A673 (cell line): ENCODE data around the gene CUL4A. TPM values are rescaled to one million over a fixed set of nuclear protein-coding genes. Genes with fewer than 3 reads are reported as not detected.
"Not testable (repeated sequence)": the region's sequence is repeated elsewhere in the genome, so short reads cannot be mapped to it uniquely, and the experiment has no call there.

Experiments
- BruUV-seq: library from RNA; stranded (reverse); fragments of 400-500 nt; replicated peaks from 2 replicates; lab custom pipeline; 2021; lab: Mats Ljungman, UMichigan
- CTCF ChIA-PET: fragments of 300-600 bp; sonication (Branson Sonifier 250); formaldehyde crosslinking; loops from one replicate; lab custom pipeline; 2022; ENCODE audit warnings: antibody characterized with exemption; lab: Charles Lee
- POLR2A ChIA-PET: fragments of 300-600 bp; sonication (Branson Sonifier 250); formaldehyde crosslinking; loops from one replicate; lab custom pipeline; 2022; ENCODE audit warnings: antibody characterized with exemption; ENCODE audit not compliant: low non-redundant PET; lab: Charles Lee
- DNase-seq: peaks from one replicate; pipeline ENCODE4 v3.0.0-alpha.2; 2015; ENCODE audit warnings: low spot score
- H3K27ac ChIP-seq: fragments of 200-600 bp; sonication (generic); 2 replicates; pipeline ENCODE4 v1.5.1; 2016; ENCODE audit warnings: mixed run types, low read depth, mild to moderate bottlenecking, mixed read lengths, antibody characterized with exemption, low read length; ENCODE audit not compliant: poor library complexity, severe bottlenecking
- H3K27me3 ChIP-seq: fragments of 200-600 bp; sonication (generic); replicated peaks from 2 replicates; pipeline ENCODE4 v1.6.1; 2017; ENCODE audit warnings: mixed run types, low read depth, mild to moderate bottlenecking, mixed read lengths, antibody characterized with exemption, low read length; ENCODE audit not compliant: insufficient read depth, poor library complexity
- H3K36me3 ChIP-seq: fragments of 200-600 bp; sonication (generic); 2 replicates; pipeline ENCODE4 v1.6.1; 2016; ENCODE audit warnings: mixed run types, mild to moderate bottlenecking, mixed read lengths, antibody characterized with exemption, low read length; ENCODE audit not compliant: insufficient read depth, poor library complexity, severe bottlenecking
- H3K4me1 ChIP-seq: fragments of 200-600 bp; sonication (generic); 2 replicates; pipeline ENCODE4 v1.6.1; 2017; ENCODE audit warnings: mixed run types, mild to moderate bottlenecking, mixed read lengths, antibody characterized with exemption, low read length; ENCODE audit not compliant: insufficient read depth, poor library complexity, severe bottlenecking
- H3K4me3 ChIP-seq: fragments of 200-600 bp; sonication (generic); 2 replicates; pipeline ENCODE4 v1.5.1; 2016; ENCODE audit warnings: low read depth, mixed run types, mild to moderate bottlenecking, mixed read lengths, low read length; ENCODE audit not compliant: poor library complexity, severe bottlenecking
- H3K9me3 ChIP-seq: fragments of 200-600 bp; sonication (generic); 2 replicates; pipeline ENCODE4 v1.6.1; 2016; ENCODE audit warnings: mixed run types, low read depth, mild to moderate bottlenecking, mixed read lengths, antibody characterized with exemption, low read length; ENCODE audit not compliant: poor library complexity, severe bottlenecking
- EZH2 ChIP-seq: fragments of 200-600 bp; sonication (generic); IDR thresholded peaks from 2 replicates; pipeline ENCODE4 v1.6.1; 2017; ENCODE audit warnings: borderline replicate concordance, low read depth, mild to moderate bottlenecking, mixed read lengths, antibody characterized with exemption, low read length; ENCODE audit not compliant: poor library complexity, severe bottlenecking
- intact Hi-C: fragments of 100-400 bp; cut with micrococcal nuclease; formaldehyde crosslinking; loops from one replicate; pipeline ENCODE4 v1.10.0; 2022; ENCODE audit not compliant: unreplicated experiment
- total RNA-seq: library from RNA; stranded (reverse); gene quantifications from 2 replicates; pipeline ENCODE4 v1.2.3, GENCODE V29; 2021
- TF ChIP-seq, protein P1 (sequence below): fragments of 300-800, 200-600 bp; sonication (generic); conservative IDR thresholded peaks from 2 replicates; pipeline ENCODE4 v1.5.1; 2017; ENCODE audit warnings: low read depth, mild to moderate bottlenecking, antibody characterized with exemption, low read length, moderate library complexity, mixed read lengths

The CUL4A gene
- total RNA-seq, 1 experiment from 2014 or later: 87.5 TPM

DNA sequence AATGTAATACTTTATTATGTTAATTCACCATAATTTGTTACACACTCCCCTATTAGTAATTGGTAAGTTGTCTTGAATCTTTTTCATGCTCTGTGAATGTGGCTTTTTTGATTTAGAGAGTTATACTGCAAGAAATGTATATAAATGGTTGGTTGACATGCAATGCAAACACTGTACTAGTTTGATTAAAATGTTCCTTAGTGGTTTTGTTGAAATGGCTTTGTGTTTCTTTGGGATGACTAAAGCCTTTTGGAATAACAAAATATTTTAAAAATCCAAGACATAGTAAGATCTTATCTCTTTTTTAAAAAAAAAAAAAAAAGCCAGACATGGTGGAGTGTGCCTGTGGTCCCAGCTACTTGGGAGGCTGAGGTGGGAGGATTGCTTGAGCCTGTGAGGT lies 98.1 kb downstream of the CUL4A start:
- Histone ChIP-seq H3K27me3 (no peaks in the 10 kb centered on the region), H3K36me3 (peaks cover 10% of the 10 kb centered on the region), H3K27ac (no peak overlapping the region), H3K9me3 (no peaks in the 10 kb centered on the region), H3K4me1 (no peaks in the 10 kb centered on the region), H3K4me3 (no peak overlapping the region)
- intact Hi-C loops: no loop called here
- no TSS peak for BruUV-seq
- no peak for TF ChIP-seq EZH2
- TF ChIP-seq, protein P1, sequence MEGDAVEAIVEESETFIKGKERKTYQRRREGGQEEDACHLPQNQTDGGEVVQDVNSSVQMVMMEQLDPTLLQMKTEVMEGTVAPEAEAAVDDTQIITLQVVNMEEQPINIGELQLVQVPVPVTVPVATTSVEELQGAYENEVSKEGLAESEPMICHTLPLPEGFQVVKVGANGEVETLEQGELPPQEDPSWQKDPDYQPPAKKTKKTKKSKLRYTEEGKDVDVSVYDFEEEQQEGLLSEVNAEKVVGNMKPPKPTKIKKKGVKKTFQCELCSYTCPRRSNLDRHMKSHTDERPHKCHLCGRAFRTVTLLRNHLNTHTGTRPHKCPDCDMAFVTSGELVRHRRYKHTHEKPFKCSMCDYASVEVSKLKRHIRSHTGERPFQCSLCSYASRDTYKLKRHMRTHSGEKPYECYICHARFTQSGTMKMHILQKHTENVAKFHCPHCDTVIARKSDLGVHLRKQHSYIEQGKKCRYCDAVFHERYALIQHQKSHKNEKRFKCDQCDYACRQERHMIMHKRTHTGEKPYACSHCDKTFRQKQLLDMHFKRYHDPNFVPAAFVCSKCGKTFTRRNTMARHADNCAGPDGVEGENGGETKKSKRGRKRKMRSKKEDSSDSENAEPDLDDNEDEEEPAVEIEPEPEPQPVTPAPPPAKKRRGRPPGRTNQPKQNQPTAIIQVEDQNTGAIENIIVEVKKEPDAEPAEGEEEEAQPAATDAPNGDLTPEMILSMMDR: no peak
- ChIA-PET CTCF (no interaction called here), POLR2A (no interaction called here)
- DNase-seq: no peak

DNA sequence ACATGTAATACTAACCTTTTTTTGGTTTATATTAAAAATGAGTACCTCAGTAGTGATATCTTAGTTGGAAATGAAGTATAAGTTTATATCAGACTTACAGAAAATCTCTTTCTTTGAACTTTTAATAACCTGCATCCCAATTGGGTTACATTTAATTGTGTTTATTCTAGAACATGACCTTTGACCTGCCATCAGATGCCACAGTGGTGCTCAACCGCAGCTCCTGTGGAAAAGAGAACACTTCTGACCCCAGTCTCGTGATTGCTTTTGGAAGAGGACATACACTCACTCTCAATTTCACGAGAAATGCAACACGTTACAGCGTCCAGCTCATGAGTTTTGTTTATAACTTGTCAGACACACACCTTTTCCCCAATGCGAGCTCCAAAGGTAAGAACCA lies 100.1 kb downstream of the CUL4A start:
- Histone ChIP-seq H3K27ac (no peak overlapping the region), H3K36me3 (peaks cover 10% of the 10 kb centered on the region), H3K27me3 (no peaks in the 10 kb centered on the region), H3K4me1 (no peaks in the 10 kb centered on the region), H3K4me3 (no peak overlapping the region), H3K9me3 (no peaks in the 10 kb centered on the region)
- ChIA-PET POLR2A (no interaction called here), CTCF (no interaction called here)
- intact Hi-C loops: no loop called here
- no peak for TF ChIP-seq EZH2
- TF ChIP-seq, protein P1: no peak
- BruUV-seq: no TSS peak
- DNase-seq: no peak

DNA sequence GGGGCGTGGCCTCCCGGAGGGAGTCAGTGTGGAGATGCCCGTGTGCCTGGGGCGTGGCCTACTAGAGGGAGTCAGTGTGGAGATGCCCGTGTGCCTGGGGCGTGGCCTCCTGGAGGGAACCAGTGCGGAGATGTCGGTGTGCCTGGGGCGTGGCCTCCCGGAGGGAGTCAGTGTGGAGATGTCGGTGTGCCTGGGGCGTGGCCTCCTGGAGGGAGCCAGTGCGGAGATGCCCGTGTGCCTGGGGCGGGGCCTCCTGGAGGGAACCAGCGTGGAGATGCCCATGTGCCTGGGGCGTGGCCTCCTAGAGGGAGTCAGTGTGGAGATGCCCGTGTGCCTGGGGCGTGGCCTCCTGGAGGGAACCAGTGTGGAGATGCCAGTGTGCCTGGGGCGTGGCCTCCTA lies 104.7 kb downstream of the CUL4A start:
- CTCF ChIA-PET, H3K36me3 ChIP-seq, DNase-seq, H3K4me1 ChIP-seq, intact Hi-C loops, H3K27me3 ChIP-seq, H3K27ac ChIP-seq, H3K4me3 ChIP-seq, BruUV-seq, POLR2A ChIA-PET, H3K9me3 ChIP-seq: not testable (repeated sequence)

DNA sequence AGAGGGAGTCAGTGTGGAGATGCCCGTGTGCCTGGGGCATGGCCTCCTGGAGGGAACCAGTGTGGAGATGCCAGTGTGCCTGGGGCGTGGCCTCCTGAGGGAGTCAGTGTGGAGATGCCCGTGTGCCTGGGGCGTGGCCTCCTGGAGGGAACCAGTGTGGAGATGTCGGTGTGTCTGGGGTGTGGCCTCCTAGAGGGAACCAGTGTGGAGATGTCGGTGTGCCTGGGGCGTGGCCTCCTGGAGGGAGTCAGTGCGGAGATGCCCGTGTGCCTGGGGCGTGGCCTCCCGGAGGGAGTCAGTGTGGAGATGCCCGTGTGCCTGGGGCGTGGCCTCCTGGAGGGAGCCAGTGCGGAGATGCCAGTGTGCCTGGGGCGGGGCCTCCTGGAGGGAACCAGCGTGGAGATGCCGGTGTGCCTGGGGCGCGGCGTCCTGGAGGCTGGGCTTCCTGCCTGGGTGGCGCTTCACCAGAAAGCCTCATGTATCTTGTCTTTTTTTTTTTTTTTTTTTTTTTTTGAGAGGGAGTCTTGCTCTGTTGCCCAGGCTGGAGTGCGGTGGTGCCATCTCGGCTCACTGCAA lies 105.6 kb downstream of the CUL4A start:
- CTCF ChIA-PET, H3K27ac ChIP-seq, H3K4me3 ChIP-seq, intact Hi-C loops, H3K27me3 ChIP-seq, H3K4me1 ChIP-seq, H3K9me3 ChIP-seq, BruUV-seq, H3K36me3 ChIP-seq, POLR2A ChIA-PET, DNase-seq: not testable (repeated sequence)
